ENCODE measurements around the gene CTTN. TPM values are rescaled to one million over a fixed set of nuclear protein-coding genes. Genes with fewer than 3 reads are reported as not detected.

Gene CTTN
- total and polyA plus RNA-seq, 2 of the 8 experiments (the other 6 are each of a cell fraction or from before 2014, with no cell fraction given) = 84.6 to 216 TPM

- H3K14ac ChIP-seq (ENCODE audit: insufficient read length) = no peak overlapping the region
- no peak overlapping the region for H3K4me2 ChIP-seq (ENCODE audit: insufficient read depth in 1 of 2, low read depth in 2 of 2, low read length in 2 of 2)
- H4K5ac ChIP-seq (ENCODE audit: insufficient read length, low read depth, low read length) = no peak overlapping the region
- H3K79me2 ChIP-seq (ENCODE audit: control insufficient read depth in 1 of 2, insufficient read depth in 2 of 2, low read length in 2 of 2) = no peaks in the 10 kb centered on the region
- no peaks in the 10 kb centered on the region for H3K9me3 ChIP-seq (ENCODE audit: insufficient read depth in 2 of 2, low read depth in 1 of 2, low read length in 1 of 2)
- POLR2A ChIA-PET (ENCODE audit: partially characterized antibody) = interaction anchor here (1.1 to 1.4 kb wide), 4 partner anchors 9 to 31 kb away, joined by 3 read pairs; no protein-coding TSS in a partner anchor
- WGBS, 2 experiments (ENCODE audit: extremely low coverage in 1 of 2, insufficient coverage in 1 of 2, insufficient read length in 1 of 2, insufficient replicate concordance in 2 of 2, low coverage in 1 of 2, low lambda C conversion rate in 2 of 2, missing lambda C conversion rate in 1 of 2) = 88% methylated on average over 25 of the region's 25 CpGs; no CpG with 5 or more reads in 1 of the 2 experiments
- peaks cover 21 to 83% (median 73%) of the 10 kb centered on the region in 4 experiments for H3K36me3 ChIP-seq (ENCODE audit: control insufficient read depth in 2 of 4, insufficient read depth in 4 of 4, low read length in 3 of 4)
- no peak for DNase-seq (ENCODE audit: low read depth in 1 of 2, low spot score in 2 of 2)
- no peak overlapping the region for H4K91ac ChIP-seq (replicated peaks; ENCODE audit: insufficient read length, low read length)
- no peak overlapping the region for H3K4me3 ChIP-seq (ENCODE audit: extremely low read depth in 1 of 4, insufficient read depth in 2 of 4, low read depth in 3 of 4, low read length in 4 of 4)
- H2BK120ac ChIP-seq (replicated peaks; ENCODE audit: low read depth, low read length) = no peak overlapping the region
- no peak for FAIRE-seq
- no peaks in the 10 kb centered on the region for H3K23me2 ChIP-seq (ENCODE audit: low read depth, low read length)
- peak overlapping the region; percentile 60 for H2BK5ac ChIP-seq (ENCODE audit: low read depth, low read length)
- no peak overlapping the region for H4K8ac ChIP-seq (ENCODE audit: extremely low read depth, insufficient read depth, low read length)
- no peak overlapping the region for H2BK15ac ChIP-seq (ENCODE audit: low read length)
- peaks cover 12 to 32% of the 10 kb centered on the region in 2 experiments for H4K20me1 ChIP-seq (replicated peaks in 1 of 2; ENCODE audit: control insufficient read depth in 1 of 2, insufficient read depth in 2 of 2, low read length in 2 of 2)
- CTCF ChIA-PET (ENCODE audit: partially characterized antibody) = interaction anchor here (1.1 to 1.2 kb wide), 2 partner anchors 21 to 36 kb away, joined by 3 read pairs; no protein-coding TSS in a partner anchor
- no peak overlapping the region for H3K4ac ChIP-seq (replicated peaks; ENCODE audit: insufficient read length, low read depth, low read length)
- H3K27ac ChIP-seq (ENCODE audit: low read depth, low read length) = no peak overlapping the region; the same call in 1 of the 2 replicates
- H3K27me3 ChIP-seq (replicated peaks in 1 of 4; ENCODE audit: control insufficient read depth in 3 of 4, extremely low read depth in 1 of 4, insufficient read depth in 3 of 4, low read length in 3 of 4) = no peaks in the 10 kb centered on the region
- H2AK5ac ChIP-seq (ENCODE audit: low read depth, low read length) = no peak overlapping the region
- H2BK20ac ChIP-seq (ENCODE audit: low read length) = no peak overlapping the region
- no peak overlapping the region for H2AFZ ChIP-seq (ENCODE audit: low read length)
- no peak overlapping the region for H3K56ac ChIP-seq (replicated peaks; ENCODE audit: insufficient read length, low read depth, low read length)
- peaks cover 0 to 3% (median 0%) of the 10 kb centered on the region in 4 experiments; a peak in 1 of 7 replicates for H3K4me1 ChIP-seq (replicated peaks in 1 of 4; ENCODE audit: control insufficient read depth in 3 of 4, insufficient read depth in 4 of 4, low read length in 3 of 4)
- H3K9ac ChIP-seq (replicated peaks in 1 of 4; ENCODE audit: extremely low read depth in 1 of 4, low read depth in 3 of 4, low read length in 3 of 4) = no peak overlapping the region
- no peak overlapping the region for H3K18ac ChIP-seq (ENCODE audit: extremely low read depth, low read length)
- no peak overlapping the region for H2BK12ac ChIP-seq (ENCODE audit: low read depth, low read length)
- H3K79me1 ChIP-seq (ENCODE audit: low read depth, low read length) = no peaks in the 10 kb centered on the region
- no peak overlapping the region for H3K23ac ChIP-seq (ENCODE audit: insufficient read length)
- TF ChIP-seq FOSL1 (IDR thresholded peaks at IDR 0.05; ENCODE audit: insufficient read depth, low read depth, low read length) = no peak
- no peak for TF ChIP-seq JUND (IDR thresholded peaks at IDR 0.05; ENCODE audit: low read length)
- TF ChIP-seq RBBP5 (IDR thresholded peaks at IDR 0.05; ENCODE audit: borderline replicate concordance, low read depth, low read length) = no peak
- no peak for TF ChIP-seq USF2 (IDR thresholded peaks at IDR 0.05; ENCODE audit: low read length)
- TF ChIP-seq E2F6 (IDR thresholded peaks at IDR 0.05) = no peak
- TF ChIP-seq ATF3 (IDR thresholded peaks at IDR 0.05; ENCODE audit: insufficient read depth, low read depth, low read length) = no peak
- TF ChIP-seq EGR1 (IDR thresholded peaks at IDR 0.05; ENCODE audit: borderline replicate concordance, low read depth, low read length) = no peak
- TF ChIP-seq SAP30 (IDR thresholded peaks at IDR 0.05; ENCODE audit: insufficient read depth, insufficient replicate concordance, low read length) = no peak
Observed at GRCh38 chr11:70430671-70431574, 32.6 kb downstream of the CTTN start.

Measured in H1 (cell line).